ENCODE results near the gene LSM10. TPM values are rescaled to one million over a fixed set of nuclear protein-coding genes. Genes with fewer than 3 reads are reported as not detected.

The LSM10 gene
- polyA plus RNA-seq, result 10 to 100 TPM; 24.9 to 55.5 (median 50.0) TPM
- long read RNA-seq, donor 1, result 0 reads
- long read RNA-seq, donor 2, transcript LSM10-201 (2 exons, 850 nt), result major isoform, 6 of 6 reads
- long read RNA-seq, donor 2, partial matches to known transcripts, result 0 of 6 reads
- long read RNA-seq, donor 2, other reads (novel, unspliced or antisense), result 0 of 6 reads
- long read RNA-seq, donor 3, transcript LSM10-201 (2 exons, 850 nt), result major isoform, 6 of 6 reads
- long read RNA-seq, donor 3, partial matches to known transcripts, result 0 of 6 reads
- long read RNA-seq, donor 3, other reads (novel, unspliced or antisense), result 0 of 6 reads
- long read RNA-seq, donor 4, partial matches to known transcripts, result 0 of 1 reads
- long read RNA-seq, donor 4, other reads (novel, unspliced or antisense), result 0 of 1 reads
- long read RNA-seq, donor 5, partial matches to known transcripts, result 0 of 3 reads
- long read RNA-seq, donor 5, other reads (novel, unspliced or antisense), result 0 of 3 reads
- long read RNA-seq, donor 6, transcript LSM10-201 (2 exons, 850 nt), result major isoform, 14 of 14 reads
- long read RNA-seq, donor 6, partial matches to known transcripts, result 0 of 14 reads
- long read RNA-seq, donor 6, other reads (novel, unspliced or antisense), result 0 of 14 reads
- long read RNA-seq, donor 7, result 0 reads
- long read RNA-seq, donor 8, partial matches to known transcripts, result 0 of 2 reads
- long read RNA-seq, donor 8, other reads (novel, unspliced or antisense), result 0 of 2 reads
- long read RNA-seq, donor 9, transcript LSM10-201 (2 exons, 850 nt), result major isoform, 5 of 5 reads
- long read RNA-seq, donor 9, partial matches to known transcripts, result 0 of 5 reads
- long read RNA-seq, donor 9, other reads (novel, unspliced or antisense), result 0 of 5 reads
- long read RNA-seq, donor 10, transcript LSM10-201 (2 exons, 850 nt), result major isoform, 15 of 16 reads
- long read RNA-seq, donor 10, partial matches to known transcripts, result 0 of 16 reads
- long read RNA-seq, donor 10, other reads (novel, unspliced or antisense), result 0 of 16 reads

- no peak for FAIRE-seq
These were observed at the start of gene LSM10 for GRCh38 chr1:36397378-36398230. Gene LSM10 (minus strand): TSS chr1:36397908. CDS start chr1:36394129, 3,779 bp downstream.

GRCh38 chr1:36447450-36447849 is 49.7 kb upstream of the LSM10 start:
- Histone ChIP-seq H3K4me1 (ENCODE audit: control insufficient read depth in 3 of 3, insufficient read depth in 2 of 3, low read depth in 1 of 3, low read length in 2 of 3) (peaks cover 0 to 6% (median 0%) of the 10 kb centered on the region in 3 donors), H3K9me3 (ENCODE audit: control insufficient read depth in 2 of 2, insufficient read depth in 1 of 2, low read depth in 1 of 2, low read length in 1 of 2) (no peaks in the 10 kb centered on the region), H3K36me3 (ENCODE audit: control insufficient read depth in 3 of 3, insufficient read depth in 2 of 3, low read depth in 1 of 3, low read length in 3 of 3) (no peaks in the 10 kb centered on the region), H3K4me3 (ENCODE audit: low read depth in 1 of 3, low read length in 3 of 3) (no peak overlapping the region), H3K27ac (ENCODE audit: low read depth in 1 of 3, low read length in 2 of 3) (no peak overlapping the region), H3K27me3 (ENCODE audit: control insufficient read depth in 3 of 3, insufficient read depth in 3 of 3, low read length in 3 of 3) (no peaks in the 10 kb centered on the region)
- FAIRE-seq, result no peak
- DNase-seq, result no peak

More at GRCh38 chr1:36397378-36398230, at the start of gene LSM10:
- H3K36me3 ChIP-seq (ENCODE audit: control insufficient read depth in 3 of 3, insufficient read depth in 2 of 3, low read depth in 1 of 3, low read length in 3 of 3), result peaks cover 6 to 18% (median 7%) of the 10 kb centered on the region in 3 donors
- no peaks in the 10 kb centered on the region for H3K9me3 ChIP-seq (ENCODE audit: control insufficient read depth in 2 of 2, insufficient read depth in 1 of 2, low read depth in 1 of 2, low read length in 1 of 2)
- H3K27me3 ChIP-seq (ENCODE audit: control insufficient read depth in 3 of 3, insufficient read depth in 3 of 3, low read length in 3 of 3), result no peaks in the 10 kb centered on the region
- H3K4me1 ChIP-seq (ENCODE audit: control insufficient read depth in 3 of 3, insufficient read depth in 2 of 3, low read depth in 1 of 3, low read length in 2 of 3), result peaks cover 0 to 6% (median 5%) of the 10 kb centered on the region in 3 donors
- H3K4me3 ChIP-seq (ENCODE audit: low read depth in 1 of 3, low read length in 3 of 3), result peak within 1 kb of the TSS; percentile 68 to 89 (median 71)
- 1% methylated on average over 48 to 60 of the region's 60 CpGs for WGBS, 3 donors
- H3K27ac ChIP-seq (ENCODE audit: low read depth in 1 of 3, low read length in 2 of 3), result peak within 1 kb of the TSS; percentile 72 to 94 (median 90)
- peak; percentile 96 to 98 for DNase-seq

- DNase-seq, result no peak
- H3K27ac ChIP-seq (ENCODE audit: low read depth in 1 of 3, low read length in 2 of 3), result no peak overlapping the region
These were observed 49.0 kb upstream of the LSM10 start for GRCh38 chr1:36446746-36447145.

GRCh38 chr1:36446271-36446670 is 48.6 kb upstream of the LSM10 start:
- H3K9me3 ChIP-seq (ENCODE audit: control insufficient read depth in 2 of 2, insufficient read depth in 1 of 2, low read depth in 1 of 2, low read length in 1 of 2), result no peaks in the 10 kb centered on the region
- H3K4me1 ChIP-seq (ENCODE audit: control insufficient read depth in 3 of 3, insufficient read depth in 2 of 3, low read depth in 1 of 3, low read length in 2 of 3), result peaks cover 0 to 6% (median 0%) of the 10 kb centered on the region in 3 donors
- 59 to 78% (median 74%) methylated on average over 8 of the region's 8 CpGs for WGBS, 3 donors
- no peaks in the 10 kb centered on the region for H3K36me3 ChIP-seq (ENCODE audit: control insufficient read depth in 3 of 3, insufficient read depth in 2 of 3, low read depth in 1 of 3, low read length in 3 of 3)
- DNase-seq, result no peak
- H3K4me3 ChIP-seq (ENCODE audit: low read depth in 1 of 3, low read length in 3 of 3), result no peak overlapping the region
- no peak overlapping the region for H3K27ac ChIP-seq (ENCODE audit: low read depth in 1 of 3, low read length in 2 of 3)
- no peak for FAIRE-seq
- no peaks in the 10 kb centered on the region for H3K27me3 ChIP-seq (ENCODE audit: control insufficient read depth in 3 of 3, insufficient read depth in 3 of 3, low read length in 3 of 3)

More at GRCh38 chr1:36446746-36447145, 49.0 kb upstream of the LSM10 start:
- Histone ChIP-seq H3K9me3 (ENCODE audit: control insufficient read depth in 2 of 2, insufficient read depth in 1 of 2, low read depth in 1 of 2, low read length in 1 of 2) (no peaks in the 10 kb centered on the region), H3K4me3 (ENCODE audit: low read depth in 1 of 3, low read length in 3 of 3) (no peak overlapping the region), H3K36me3 (ENCODE audit: control insufficient read depth in 3 of 3, insufficient read depth in 2 of 3, low read depth in 1 of 3, low read length in 3 of 3) (no peaks in the 10 kb centered on the region), H3K4me1 (ENCODE audit: control insufficient read depth in 3 of 3, insufficient read depth in 2 of 3, low read depth in 1 of 3, low read length in 2 of 3) (peaks cover 0 to 6% (median 0%) of the 10 kb centered on the region in 3 donors), H3K27me3 (ENCODE audit: control insufficient read depth in 3 of 3, insufficient read depth in 3 of 3, low read length in 3 of 3) (no peaks in the 10 kb centered on the region)
- 62 to 80% (median 78%) methylated on average over 5 of the region's 5 CpGs for WGBS, 3 donors
- no peak for FAIRE-seq

- Histone ChIP-seq H3K36me3 (ENCODE audit: control insufficient read depth in 3 of 3, insufficient read depth in 2 of 3, low read depth in 1 of 3, low read length in 3 of 3) (peaks cover 0 to 9% (median 0%) of the 10 kb centered on the region in 3 donors), H3K4me1 (ENCODE audit: control insufficient read depth in 3 of 3, insufficient read depth in 2 of 3, low read depth in 1 of 3, low read length in 2 of 3) (no peaks in the 10 kb centered on the region), H3K27ac (ENCODE audit: low read depth in 1 of 3, low read length in 2 of 3) (no peak overlapping the region), H3K27me3 (ENCODE audit: control insufficient read depth in 3 of 3, insufficient read depth in 3 of 3, low read length in 3 of 3) (no peaks in the 10 kb centered on the region), H3K4me3 (ENCODE audit: low read depth in 1 of 3, low read length in 3 of 3) (no peak overlapping the region), H3K9me3 (ENCODE audit: control insufficient read depth in 2 of 2, insufficient read depth in 1 of 2, low read depth in 1 of 2, low read length in 1 of 2) (no peaks in the 10 kb centered on the region)
- WGBS, 3 donors, result 72 to 87% (median 77%) methylated on average over 2 of the region's 2 CpGs
- DNase-seq (no peak), FAIRE-seq (no peak)
These were observed 45.6 kb upstream of the LSM10 start for GRCh38 chr1:36443297-36443696.

DNA sequence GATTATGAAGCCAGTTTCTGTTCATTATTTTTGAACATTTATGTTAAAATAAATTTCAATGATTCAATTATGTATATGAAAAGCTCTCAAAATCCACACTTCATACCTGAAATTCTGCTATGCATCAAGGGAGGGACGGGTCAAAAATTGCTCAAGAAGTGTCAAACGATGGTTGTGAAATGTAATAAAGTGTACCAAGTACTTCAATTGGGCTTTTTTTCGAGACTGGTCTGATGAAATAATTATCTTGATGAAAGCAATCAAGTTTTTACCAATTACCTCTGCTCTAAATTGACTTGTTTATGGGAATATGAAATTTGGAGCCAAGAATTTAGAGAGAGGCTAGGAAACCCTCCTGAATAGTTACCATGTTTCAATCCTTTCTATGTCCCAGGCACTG is 44.6 kb upstream of the LSM10 start:
- H3K27me3 ChIP-seq (ENCODE audit: control insufficient read depth in 3 of 3, insufficient read depth in 3 of 3, low read length in 3 of 3), result no peaks in the 10 kb centered on the region
- H3K27ac ChIP-seq (ENCODE audit: low read depth in 1 of 3, low read length in 2 of 3), result no peak overlapping the region
- DNase-seq, result no peak
- H3K4me3 ChIP-seq (ENCODE audit: low read depth in 1 of 3, low read length in 3 of 3), result no peak overlapping the region
- no peaks in the 10 kb centered on the region for H3K4me1 ChIP-seq (ENCODE audit: control insufficient read depth in 3 of 3, insufficient read depth in 2 of 3, low read depth in 1 of 3, low read length in 2 of 3)
- WGBS, 3 donors, result 67 to 75% (median 71%) methylated on average over 3 of the region's 3 CpGs
- no peak for FAIRE-seq
- H3K36me3 ChIP-seq (ENCODE audit: control insufficient read depth in 3 of 3, insufficient read depth in 2 of 3, low read depth in 1 of 3, low read length in 3 of 3), result peaks cover 0 to 15% (median 0%) of the 10 kb centered on the region in 3 donors
- H3K9me3 ChIP-seq (ENCODE audit: control insufficient read depth in 2 of 2, insufficient read depth in 1 of 2, low read depth in 1 of 2, low read length in 1 of 2), result no peaks in the 10 kb centered on the region

DNA sequence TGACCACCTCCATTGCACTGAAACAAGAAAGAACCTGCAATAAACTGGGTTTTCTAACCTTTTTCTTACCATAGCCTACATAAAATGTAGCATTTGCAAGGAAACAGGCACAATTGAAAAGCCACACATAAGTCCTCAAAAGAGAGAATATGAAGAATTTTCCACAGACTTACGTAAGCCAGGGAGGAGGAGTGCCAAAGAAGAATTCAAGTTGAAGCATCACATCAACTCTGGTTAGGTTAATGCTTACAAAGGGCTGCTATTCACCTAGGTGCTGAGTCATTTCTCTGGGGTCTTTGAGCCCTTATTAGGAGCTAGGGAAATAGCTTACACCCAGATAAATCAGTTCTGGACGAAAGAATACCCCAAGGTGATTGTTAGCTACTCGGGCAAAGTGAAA is 42.9 kb upstream of the LSM10 start:
- Histone ChIP-seq H3K36me3 (ENCODE audit: control insufficient read depth in 3 of 3, insufficient read depth in 2 of 3, low read depth in 1 of 3, low read length in 3 of 3) (peaks cover 0 to 15% (median 0%) of the 10 kb centered on the region in 3 donors), H3K4me3 (ENCODE audit: low read depth in 1 of 3, low read length in 3 of 3) (no peak overlapping the region), H3K27me3 (ENCODE audit: control insufficient read depth in 3 of 3, insufficient read depth in 3 of 3, low read length in 3 of 3) (no peaks in the 10 kb centered on the region), H3K27ac (ENCODE audit: low read depth in 1 of 3, low read length in 2 of 3) (no peak overlapping the region), H3K4me1 (ENCODE audit: control insufficient read depth in 3 of 3, insufficient read depth in 2 of 3, low read depth in 1 of 3, low read length in 2 of 3) (no peaks in the 10 kb centered on the region), H3K9me3 (ENCODE audit: control insufficient read depth in 2 of 2, insufficient read depth in 1 of 2, low read depth in 1 of 2, low read length in 1 of 2) (no peaks in the 10 kb centered on the region)
- 82 to 92% (median 88%) methylated on average over 3 of the region's 3 CpGs for WGBS, 3 donors
- DNase-seq (no peak), FAIRE-seq (no peak)
